Cortex of kidney (tissue), 1 donor: ENCODE measurements around the gene TENT5A.
"Not testable (repeated sequence)": the region's sequence is repeated elsewhere in the genome, so short reads cannot be mapped to it uniquely, and the experiment has no call there.

Experiments
- DNase-seq: peaks from one replicate; lab custom pipeline; 2025; lab: John Stamatoyannopoulos, UW

TENT5A gene

GRCh38 chr6:81752084-81752920, at the start of gene TENT5A:
TENT5A (minus strand) TSS chr6:81752681; CDS start chr6:81752141, 540 bp downstream.
- DNase-seq, result no peak

GRCh38 chr6:81801489-81801888, 49.0 kb upstream of the TENT5A start:
- no peak for DNase-seq

- DNase-seq, result no peak
Measured at GRCh38 chr6:81800666-81801065, 48.2 kb upstream of the TENT5A start.

- DNase-seq, result no peak
Measured at GRCh38 chr6:81799323-81799722, 46.8 kb upstream of the TENT5A start.

- no peak for DNase-seq
Measured at GRCh38 chr6:81797591-81797990, 45.1 kb upstream of the TENT5A start.

- DNase-seq, result no peak
Measured at GRCh38 chr6:81795890-81796289, 43.4 kb upstream of the TENT5A start.

- DNase-seq, result no peak
Measured at GRCh38 chr6:81793821-81794475, 41.5 kb upstream of the TENT5A start.

GRCh38 chr6:81792826-81793225, 40.3 kb upstream of the TENT5A start:
- no peak for DNase-seq

GRCh38 chr6:81791756-81792155, 39.3 kb upstream of the TENT5A start:
- no peak for DNase-seq

GRCh38 chr6:81790034-81790433, 37.6 kb upstream of the TENT5A start:
- no peak for DNase-seq

- no peak for DNase-seq
Measured at GRCh38 chr6:81789291-81789690, 36.8 kb upstream of the TENT5A start.

GRCh38 chr6:81788748-81789147, 36.3 kb upstream of the TENT5A start:
- no peak for DNase-seq

GRCh38 chr6:81787313-81788068, 35.0 kb upstream of the TENT5A start:
- no peak for DNase-seq

GRCh38 chr6:81786150-81786549, 33.7 kb upstream of the TENT5A start:
- DNase-seq, result no peak

- DNase-seq, result no peak
Measured at GRCh38 chr6:81785377-81785776, 32.9 kb upstream of the TENT5A start.

GRCh38 chr6:81783893-81784292, 31.4 kb upstream of the TENT5A start:
- no peak for DNase-seq

GRCh38 chr6:81781624-81782023, 29.1 kb upstream of the TENT5A start:
- DNase-seq, result no peak

- DNase-seq, result no peak
Measured at GRCh38 chr6:81777586-81778268, 25.2 kb upstream of the TENT5A start.

- DNase-seq, result not testable (repeated sequence)
Measured at GRCh38 chr6:81776219-81776618, 23.7 kb upstream of the TENT5A start.

- DNase-seq, result no peak
Measured at GRCh38 chr6:81774542-81774941, 22.1 kb upstream of the TENT5A start.

- DNase-seq, result no peak
Measured at GRCh38 chr6:81773887-81774286, 21.4 kb upstream of the TENT5A start.

GRCh38 chr6:81772741-81773140, 20.3 kb upstream of the TENT5A start:
- DNase-seq, result no peak
